ENCODE data around the gene RNF150.

- TF ChIP-seq POLR2A (IDR thresholded peaks at IDR 0.05): no peak
- TF ChIP-seq, protein P1, sequence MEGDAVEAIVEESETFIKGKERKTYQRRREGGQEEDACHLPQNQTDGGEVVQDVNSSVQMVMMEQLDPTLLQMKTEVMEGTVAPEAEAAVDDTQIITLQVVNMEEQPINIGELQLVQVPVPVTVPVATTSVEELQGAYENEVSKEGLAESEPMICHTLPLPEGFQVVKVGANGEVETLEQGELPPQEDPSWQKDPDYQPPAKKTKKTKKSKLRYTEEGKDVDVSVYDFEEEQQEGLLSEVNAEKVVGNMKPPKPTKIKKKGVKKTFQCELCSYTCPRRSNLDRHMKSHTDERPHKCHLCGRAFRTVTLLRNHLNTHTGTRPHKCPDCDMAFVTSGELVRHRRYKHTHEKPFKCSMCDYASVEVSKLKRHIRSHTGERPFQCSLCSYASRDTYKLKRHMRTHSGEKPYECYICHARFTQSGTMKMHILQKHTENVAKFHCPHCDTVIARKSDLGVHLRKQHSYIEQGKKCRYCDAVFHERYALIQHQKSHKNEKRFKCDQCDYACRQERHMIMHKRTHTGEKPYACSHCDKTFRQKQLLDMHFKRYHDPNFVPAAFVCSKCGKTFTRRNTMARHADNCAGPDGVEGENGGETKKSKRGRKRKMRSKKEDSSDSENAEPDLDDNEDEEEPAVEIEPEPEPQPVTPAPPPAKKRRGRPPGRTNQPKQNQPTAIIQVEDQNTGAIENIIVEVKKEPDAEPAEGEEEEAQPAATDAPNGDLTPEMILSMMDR (IDR thresholded peaks at IDR 0.05 in 4 of 5, conservative IDR thresholded peaks at IDR 0.05 in 1 of 5): no peak
Observed at GRCh38 chr4:141098163-141098562, 35.1 kb downstream of the RNF150 start.
